Tibial artery (tissue), 4 donors: ENCODE results near the gene ATXN7L2.
A peak's percentile ranks its signal among the peaks of the same experiment; 100 is the strongest.

Experiments
- DNase-seq, 2 donors: peaks; one replicate each; pipeline ENCODE4 v3.0.0-alpha.2; 2019
- H3K27ac ChIP-seq, 2 donors: fragments of 200-600 bp; sonication (generic) in 1 of 2; 1 replicate in 1 of 2; 2 replicates in 1 of 2; pipeline ENCODE4 v1.5.1; 2018 to 2019; ENCODE audit warnings: mild to moderate bottlenecking in 1 of 2
- H3K27me3 ChIP-seq, 2 donors: fragments of 200-600 bp; sonication (generic) in 1 of 2; one replicate each; pipeline versions ENCODE4 v1.5.1 to v1.6.0; 2016 to 2019
- H3K36me3 ChIP-seq, 3 donors: fragments of 200-600 bp; sonication (generic) in 2 of 3; one replicate each; pipeline ENCODE4 v1.5.1; 2016 to 2019; ENCODE audit warnings: mild to moderate bottlenecking in 2 of 3
- H3K4me1 ChIP-seq, 4 donors: fragments of 200-600 bp; sonication (generic) in 2 of 4; 1 replicate in 3 of 4; 2 replicates in 1 of 4; pipeline ENCODE4 v1.5.1; 2016 to 2019
- H3K4me3 ChIP-seq, 2 donors: fragments of 200-600 bp; sonication (generic) in 1 of 2; 1 replicate in 1 of 2; 2 replicates in 1 of 2; pipeline ENCODE4 v1.5.1; 2018 to 2019; ENCODE audit warnings: mild to moderate bottlenecking in 2 of 2
- H3K9me3 ChIP-seq, 3 donors: fragments of 200-600 bp; sonication (generic) in 1 of 3; one replicate each; pipeline ENCODE4 v1.5.1; 2016 to 2019
- intact Hi-C: fragments of 100-400 bp; cut with DNase I; formaldehyde crosslinking; loops from one replicate; pipeline ENCODE4 v1.15.0; 2023; ENCODE audit warnings: low total_unique reads
- TF ChIP-seq, protein P1 (sequence below), 2 experiments: fragments of 200-600 bp in 1 of 2; fragments of 450-650 bp in 1 of 2; IDR thresholded peaks; one replicate each; pipeline ENCODE4 v1.5.1; 2017 to 2019; ENCODE audit warnings: antibody characterized with exemption in 2 of 2, mild to moderate bottlenecking in 1 of 2, moderate library complexity in 1 of 2

The ATXN7L2 gene

DNA sequence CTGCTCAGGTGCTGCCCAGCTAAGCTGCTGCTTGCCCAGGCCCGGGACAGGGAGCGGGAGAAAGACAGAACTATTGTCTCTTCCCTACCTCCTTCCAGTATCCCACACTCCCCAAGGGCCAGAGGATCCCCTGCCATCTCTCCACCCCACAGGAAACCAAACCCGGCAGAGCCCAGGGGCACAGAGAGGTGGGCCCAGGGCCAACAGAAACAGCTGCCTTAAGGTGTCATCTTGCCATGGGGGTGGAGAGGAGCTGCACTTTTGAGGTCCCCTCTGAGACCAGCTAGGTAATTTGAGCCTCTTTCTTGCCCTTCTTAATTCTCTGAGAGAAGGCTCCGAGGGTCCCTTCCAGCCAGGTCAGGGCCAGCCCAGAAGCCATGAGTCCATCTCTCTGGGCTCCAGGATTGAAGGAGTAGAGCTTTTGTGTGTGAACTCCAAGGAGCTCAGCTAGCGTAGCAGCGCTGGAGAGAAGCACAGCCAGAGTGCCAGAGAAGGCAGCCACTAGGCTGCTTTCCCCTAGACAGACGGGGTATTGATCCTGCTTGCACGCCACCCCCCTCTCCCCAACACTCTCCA is 46.3 kb downstream of the ATXN7L2 start:
- no peaks in the 10 kb centered on the region for H3K36me3 ChIP-seq
- intact Hi-C loops: loop anchor here (10.0 kb wide), 1 partner anchor 105 kb away; the partner anchor contains the start of gene PSMA5
- no peaks in the 10 kb centered on the region for H3K9me3 ChIP-seq
- H3K27me3 ChIP-seq: no peaks in the 10 kb centered on the region
- no peak for DNase-seq
- H3K4me1 ChIP-seq: peaks cover 0 to 17% (median 12%) of the 10 kb centered on the region in 4 donors
- no peak overlapping the region for H3K27ac ChIP-seq
- TF ChIP-seq, protein P1, sequence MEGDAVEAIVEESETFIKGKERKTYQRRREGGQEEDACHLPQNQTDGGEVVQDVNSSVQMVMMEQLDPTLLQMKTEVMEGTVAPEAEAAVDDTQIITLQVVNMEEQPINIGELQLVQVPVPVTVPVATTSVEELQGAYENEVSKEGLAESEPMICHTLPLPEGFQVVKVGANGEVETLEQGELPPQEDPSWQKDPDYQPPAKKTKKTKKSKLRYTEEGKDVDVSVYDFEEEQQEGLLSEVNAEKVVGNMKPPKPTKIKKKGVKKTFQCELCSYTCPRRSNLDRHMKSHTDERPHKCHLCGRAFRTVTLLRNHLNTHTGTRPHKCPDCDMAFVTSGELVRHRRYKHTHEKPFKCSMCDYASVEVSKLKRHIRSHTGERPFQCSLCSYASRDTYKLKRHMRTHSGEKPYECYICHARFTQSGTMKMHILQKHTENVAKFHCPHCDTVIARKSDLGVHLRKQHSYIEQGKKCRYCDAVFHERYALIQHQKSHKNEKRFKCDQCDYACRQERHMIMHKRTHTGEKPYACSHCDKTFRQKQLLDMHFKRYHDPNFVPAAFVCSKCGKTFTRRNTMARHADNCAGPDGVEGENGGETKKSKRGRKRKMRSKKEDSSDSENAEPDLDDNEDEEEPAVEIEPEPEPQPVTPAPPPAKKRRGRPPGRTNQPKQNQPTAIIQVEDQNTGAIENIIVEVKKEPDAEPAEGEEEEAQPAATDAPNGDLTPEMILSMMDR (IDR thresholded peaks at IDR 0.05): no peak
- H3K4me3 ChIP-seq: no peak overlapping the region

DNA sequence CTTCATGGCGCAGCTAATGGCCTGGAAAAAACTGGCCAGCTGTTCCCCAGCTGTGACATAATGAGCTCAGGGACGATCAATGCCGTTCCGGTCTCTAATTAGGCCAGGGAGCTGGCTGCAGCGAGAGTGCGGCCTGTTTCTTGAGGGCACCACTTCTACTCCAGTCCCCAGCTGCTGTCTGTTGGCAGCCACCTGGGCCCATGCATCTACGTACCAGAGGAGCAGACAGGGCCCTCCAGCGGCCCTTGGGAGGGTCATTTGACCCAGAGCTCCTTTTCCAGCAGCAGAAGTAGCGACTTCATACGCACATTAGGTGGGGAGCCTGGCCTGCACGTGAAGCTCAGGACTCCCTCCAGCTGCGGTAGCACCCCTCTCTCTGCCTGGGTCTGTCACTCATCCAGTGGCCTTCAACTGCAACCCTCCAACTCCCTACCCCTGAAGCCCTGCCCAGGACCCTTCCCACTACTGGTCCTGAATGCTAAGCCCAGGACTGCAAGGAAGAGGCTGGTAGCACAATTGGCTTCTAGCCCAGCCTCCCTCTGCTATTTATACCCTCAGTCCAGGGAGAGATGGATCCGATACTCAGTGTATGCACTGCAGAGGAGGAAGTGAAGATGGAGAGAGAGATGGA is 46.9 kb downstream of the ATXN7L2 start:
- intact Hi-C loops: loop anchor here (10.0 kb wide), 1 partner anchor 106 kb away; the partner anchor contains the start of gene PSMA5
- Histone ChIP-seq H3K4me3 (no peak overlapping the region), H3K27ac (no peak overlapping the region), H3K27me3 (no peaks in the 10 kb centered on the region), H3K36me3 (no peaks in the 10 kb centered on the region), H3K4me1 (peaks cover 0 to 20% (median 12%) of the 10 kb centered on the region in 4 donors), H3K9me3 (no peaks in the 10 kb centered on the region)
- TF ChIP-seq, protein P1 (IDR thresholded peaks at IDR 0.05): no peak
- DNase-seq: no peak

DNA sequence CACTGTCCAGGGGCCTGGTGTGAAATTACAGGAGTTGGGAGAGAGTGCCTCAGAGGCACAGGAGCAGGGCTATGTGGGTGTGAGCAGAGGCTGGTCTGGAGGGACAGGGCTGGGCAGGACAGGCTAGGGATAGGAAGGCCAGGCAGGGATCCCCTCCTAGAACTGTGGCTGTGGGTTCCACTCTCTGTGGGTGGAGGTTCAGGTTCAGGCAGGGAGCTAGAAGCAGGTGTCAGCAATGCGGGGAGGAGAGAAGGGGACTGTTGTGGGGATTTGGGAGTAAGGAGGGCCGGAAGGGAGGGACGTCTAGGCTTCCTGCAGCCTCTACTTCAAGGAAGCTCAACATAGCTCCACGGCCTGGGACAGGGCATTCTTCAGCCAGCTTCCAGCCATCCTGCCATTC is 47.7 kb downstream of the ATXN7L2 start:
- Histone ChIP-seq H3K27ac (no peak overlapping the region), H3K27me3 (no peaks in the 10 kb centered on the region), H3K36me3 (no peaks in the 10 kb centered on the region), H3K9me3 (no peaks in the 10 kb centered on the region), H3K4me3 (no peak overlapping the region), H3K4me1 (peaks cover 0 to 28% (median 14%) of the 10 kb centered on the region in 4 donors)
- DNase-seq: no peak
- intact Hi-C loops: loop anchor here (10.0 kb wide), 1 partner anchor 107 kb away; the partner anchor contains the start of gene PSMA5
- TF ChIP-seq, protein P1 (IDR thresholded peaks at IDR 0.05): no peak

DNA sequence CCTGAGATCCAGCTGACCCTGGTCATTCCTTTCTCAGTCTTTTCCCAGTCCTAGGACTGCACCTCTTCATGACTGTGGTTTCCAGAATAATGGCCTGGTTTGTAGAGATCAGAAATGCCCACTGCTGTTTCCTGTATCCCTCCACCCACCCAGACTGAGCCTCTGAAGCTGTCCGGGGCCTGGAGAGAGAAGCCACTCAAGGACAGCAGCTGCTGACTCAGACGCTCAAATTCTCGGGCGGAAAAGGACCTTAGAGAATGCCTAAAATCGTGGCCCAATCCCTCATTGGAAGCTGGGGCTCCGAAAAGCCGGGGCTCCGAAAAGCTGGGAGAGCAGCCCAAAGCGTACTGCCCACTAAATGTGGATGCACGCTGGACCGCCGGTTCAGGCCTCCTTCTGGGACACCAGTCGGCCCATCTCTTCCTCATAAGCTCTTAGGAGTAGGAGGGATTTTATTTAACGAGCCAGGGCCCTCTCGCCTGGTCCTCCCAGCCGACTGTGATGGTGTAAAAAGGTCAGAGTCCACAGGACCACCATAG is 48.2 kb downstream of the ATXN7L2 start:
- Histone ChIP-seq H3K4me1 (peaks cover 0 to 31% (median 14%) of the 10 kb centered on the region in 4 donors), H3K4me3 (peak overlapping the region; percentile 34 to 36), H3K9me3 (no peaks in the 10 kb centered on the region), H3K27me3 (no peaks in the 10 kb centered on the region), H3K27ac (peak overlapping the region; percentile 41 to 63), H3K36me3 (no peaks in the 10 kb centered on the region)
- TF ChIP-seq, protein P1 (IDR thresholded peaks at IDR 0.05): no peak
- DNase-seq: no peak
- intact Hi-C loops: loop anchor here (2.0 to 10.0 kb wide), 2 partner anchors 41 to 107 kb away; partner anchors contain the start of gene PSMA5

DNA sequence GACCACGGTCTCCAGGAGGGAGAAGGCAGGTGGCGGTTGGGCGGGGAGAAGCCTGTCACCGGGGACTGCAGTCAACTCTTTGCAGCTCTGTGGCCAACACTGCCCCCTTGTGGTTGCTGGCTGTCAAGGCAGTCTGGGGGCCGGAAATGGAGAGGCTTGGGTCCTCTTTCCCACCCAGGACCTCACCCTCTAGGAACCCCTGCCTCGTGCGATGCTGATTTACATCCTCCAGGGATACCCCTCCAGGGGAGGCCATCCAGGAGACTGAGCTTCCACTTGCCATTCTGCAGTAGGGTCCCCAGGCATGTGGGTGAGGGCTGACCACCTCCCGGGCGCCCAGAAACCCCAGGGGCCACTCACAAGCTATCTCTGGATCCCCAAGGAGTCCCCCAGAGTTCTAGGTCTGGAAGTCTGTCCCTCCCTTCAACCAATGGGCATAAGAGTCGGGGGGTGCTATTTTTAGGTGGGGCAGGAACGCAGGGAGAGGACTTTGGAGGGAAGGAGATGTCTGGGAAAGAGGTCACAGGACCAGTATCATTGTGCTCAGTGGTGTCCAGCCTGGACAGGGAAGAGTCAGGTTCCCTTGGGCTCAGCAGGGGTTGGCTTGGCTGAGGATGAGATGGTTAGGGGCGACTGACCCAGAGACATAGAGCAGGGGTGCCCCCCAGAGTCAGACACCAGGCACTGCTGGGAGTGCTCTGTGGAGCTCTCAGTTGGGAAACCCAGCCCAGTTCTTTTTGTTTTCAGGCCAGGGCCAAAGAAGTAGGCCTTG is 48.8 kb downstream of the ATXN7L2 start:
- Histone ChIP-seq H3K9me3 (no peaks in the 10 kb centered on the region), H3K27ac (peak overlapping the region; percentile 41 to 63), H3K36me3 (no peaks in the 10 kb centered on the region), H3K27me3 (no peaks in the 10 kb centered on the region), H3K4me1 (peaks cover 0 to 31% (median 14%) of the 10 kb centered on the region in 4 donors), H3K4me3 (peak overlapping the region; percentile 34 to 36)
- intact Hi-C loops: loop anchor here (2.0 to 10.0 kb wide), 2 partner anchors 42 to 108 kb away; partner anchors contain the start of gene PSMA5
- peak; percentile 78 to 88 for DNase-seq
- TF ChIP-seq, protein P1 (IDR thresholded peaks at IDR 0.05): peak; percentile 97 to 99
